Activated CD4-positive, CD25-positive, alpha-beta regulatory T cell treated with anti-CD3 and anti-CD28 coated beads, Interleukin-2, amount 50 U/mL, for 72 hours (primary cell): ENCODE measurements around the gene FOXD4L5.
"Not testable (repeated sequence)": the region's sequence is repeated elsewhere in the genome, so short reads cannot be mapped to it uniquely, and the experiment has no call there.

ENCODE experiments used
- DNase-seq: peaks from one replicate; pipeline ENCODE4 v3.0.0; 2021

Gene FOXD4L5

DNA sequence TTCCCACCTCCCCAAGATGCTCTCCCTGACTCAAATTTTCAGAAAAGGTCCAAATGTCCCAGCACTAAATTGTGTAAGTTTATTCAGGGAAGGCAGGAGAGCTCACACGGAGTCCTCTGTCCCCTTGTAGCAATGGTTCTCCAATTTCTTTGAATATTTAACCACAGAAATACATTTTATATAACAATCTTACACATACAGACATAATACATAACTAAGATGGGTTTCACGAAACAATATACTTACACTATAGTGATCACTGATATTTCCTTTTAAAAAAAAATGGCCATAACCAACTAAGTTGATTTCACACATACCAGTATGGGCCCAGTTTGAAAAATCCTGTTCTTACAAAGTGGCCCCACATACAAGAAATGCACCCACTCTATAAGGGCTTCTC is at the start of gene FOXD4L5:
TSS of gene FOXD4L5 (minus strand) at position 101 of the 400 bp plus-strand sequence. CDS start 832 bp downstream, outside the sequence.
- DNase-seq, result not testable (repeated sequence)

DNA sequence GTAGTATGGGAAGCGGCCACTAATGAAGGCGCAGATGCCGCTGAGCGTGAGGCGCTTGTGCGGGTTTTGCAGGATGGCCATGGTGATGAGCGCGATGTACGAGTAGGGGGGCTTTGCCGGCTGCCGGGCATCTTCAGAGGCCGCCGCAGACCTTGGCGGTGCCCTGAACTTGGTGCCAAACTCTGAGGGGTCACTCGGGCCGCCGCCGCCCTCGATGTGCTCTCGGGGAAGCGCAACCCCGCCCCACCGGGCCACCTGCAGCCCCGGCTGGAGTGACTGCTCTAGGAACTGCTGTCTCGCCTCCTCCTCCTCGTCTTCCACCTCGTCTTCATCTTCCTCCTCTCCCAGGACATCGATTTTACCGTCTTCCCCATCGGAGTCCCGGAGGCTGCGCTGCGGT is 1.1 kb downstream of the FOXD4L5 start:
- DNase-seq, result not testable (repeated sequence)

DNA sequence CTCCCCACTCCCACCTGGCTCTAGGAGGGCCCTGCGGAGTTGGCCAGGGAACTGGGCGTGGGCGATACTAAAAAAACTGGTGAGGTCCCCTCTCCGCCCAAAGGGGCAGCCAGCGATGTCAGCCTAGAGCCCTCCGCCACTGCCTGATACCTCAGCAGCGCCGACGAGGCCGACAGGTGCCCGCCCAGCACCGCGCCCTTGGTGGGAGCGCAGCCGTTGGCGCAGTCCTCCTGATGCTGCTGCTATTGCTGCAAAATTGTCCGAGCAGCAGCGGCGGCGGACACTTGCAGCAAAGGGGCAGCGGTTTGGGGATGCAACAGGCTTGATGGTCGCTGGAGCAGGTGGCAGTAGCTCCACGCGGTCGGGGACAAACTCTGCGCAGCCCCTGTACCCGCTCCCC is 2.0 kb downstream of the FOXD4L5 start:
- not testable (repeated sequence) for DNase-seq
